Mammary epithelial cell (primary cell): Measurements from ENCODE around the gene MLC1.

Experiments used
- EZH2 ChIP-seq: IDR thresholded peaks from 2 replicates; pipeline ENCODE4 v1.6.1; 2012; ENCODE audit warnings: low read length, inconsistent platforms, borderline replicate concordance
- TF ChIP-seq, protein P1 (sequence below), 2 donors: IDR thresholded peaks in 1 of 2; conservative IDR thresholded peaks in 1 of 2; 2 replicates each; pipeline ENCODE4 v1.5.1; 2011 to 2012; ENCODE audit warnings: inconsistent platforms in 2 of 2, low read length in 2 of 2, mild to moderate bottlenecking in 2 of 2, control low read depth in 1 of 2, low read depth in 1 of 2; ENCODE audit not compliant: insufficient read depth in 1 of 2; ENCODE audit errors: extremely low read depth in 1 of 2

DNA sequence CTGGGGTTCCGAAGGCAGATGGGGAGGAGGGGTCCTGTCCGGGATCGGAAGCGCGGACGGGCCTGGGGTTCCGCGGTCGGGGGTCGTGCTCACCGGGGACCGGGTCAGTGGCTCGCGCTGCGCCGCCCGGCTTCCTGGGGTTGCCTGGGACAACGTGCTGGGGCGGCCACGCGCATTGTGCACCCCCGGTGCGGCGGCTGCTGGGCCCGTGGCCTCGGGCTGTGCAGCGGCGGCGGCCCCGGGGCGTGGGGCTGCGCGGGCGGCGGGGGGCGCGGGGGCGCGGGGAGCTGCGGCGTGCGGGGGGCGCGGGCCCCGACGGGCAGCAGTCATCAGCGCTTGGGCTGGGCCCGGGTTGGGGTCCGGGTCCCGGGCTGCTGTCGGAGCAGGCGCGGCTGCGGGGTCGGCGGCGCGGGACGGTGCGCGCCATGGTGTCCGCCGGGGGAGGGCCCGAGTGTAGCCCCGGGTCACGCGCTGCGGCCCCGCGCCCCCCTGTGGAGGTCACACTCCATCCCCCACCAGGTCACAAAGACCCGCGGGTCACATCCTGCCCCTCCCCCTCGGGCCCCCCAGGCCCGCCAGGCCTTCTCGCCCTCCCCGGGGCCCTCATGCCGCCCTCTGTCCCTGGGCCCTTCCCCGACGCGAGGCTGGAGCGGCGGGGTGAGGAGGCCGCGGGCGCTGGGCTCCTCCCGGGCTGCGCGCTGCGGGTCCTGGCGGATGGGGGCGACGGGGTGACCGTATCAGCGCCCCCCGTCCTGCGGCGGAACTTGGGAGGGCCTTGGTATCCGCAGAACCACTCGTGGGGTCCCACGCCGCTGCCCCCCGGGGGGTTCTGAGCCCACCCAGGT lies 26.9 kb downstream of the MLC1 start, which contains the start of gene TTLL8:
- TF ChIP-seq, protein P1, sequence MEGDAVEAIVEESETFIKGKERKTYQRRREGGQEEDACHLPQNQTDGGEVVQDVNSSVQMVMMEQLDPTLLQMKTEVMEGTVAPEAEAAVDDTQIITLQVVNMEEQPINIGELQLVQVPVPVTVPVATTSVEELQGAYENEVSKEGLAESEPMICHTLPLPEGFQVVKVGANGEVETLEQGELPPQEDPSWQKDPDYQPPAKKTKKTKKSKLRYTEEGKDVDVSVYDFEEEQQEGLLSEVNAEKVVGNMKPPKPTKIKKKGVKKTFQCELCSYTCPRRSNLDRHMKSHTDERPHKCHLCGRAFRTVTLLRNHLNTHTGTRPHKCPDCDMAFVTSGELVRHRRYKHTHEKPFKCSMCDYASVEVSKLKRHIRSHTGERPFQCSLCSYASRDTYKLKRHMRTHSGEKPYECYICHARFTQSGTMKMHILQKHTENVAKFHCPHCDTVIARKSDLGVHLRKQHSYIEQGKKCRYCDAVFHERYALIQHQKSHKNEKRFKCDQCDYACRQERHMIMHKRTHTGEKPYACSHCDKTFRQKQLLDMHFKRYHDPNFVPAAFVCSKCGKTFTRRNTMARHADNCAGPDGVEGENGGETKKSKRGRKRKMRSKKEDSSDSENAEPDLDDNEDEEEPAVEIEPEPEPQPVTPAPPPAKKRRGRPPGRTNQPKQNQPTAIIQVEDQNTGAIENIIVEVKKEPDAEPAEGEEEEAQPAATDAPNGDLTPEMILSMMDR (conservative IDR thresholded peaks at IDR 0.05 in 1 of 2, IDR thresholded peaks at IDR 0.05 in 1 of 2; ENCODE audit: extremely low read depth in 1 of 2, insufficient read depth in 1 of 2, low read depth in 1 of 2, low read length in 2 of 2), result no peak
- TF ChIP-seq EZH2, result no peak
